ENCODE data around the gene POU2AF2. TPM values are rescaled to one million over a fixed set of nuclear protein-coding genes. Genes with fewer than 3 reads are reported as not detected.

Gene POU2AF2
- polyA plus RNA-seq, 1 donor, result 0.49 TPM

DNA sequence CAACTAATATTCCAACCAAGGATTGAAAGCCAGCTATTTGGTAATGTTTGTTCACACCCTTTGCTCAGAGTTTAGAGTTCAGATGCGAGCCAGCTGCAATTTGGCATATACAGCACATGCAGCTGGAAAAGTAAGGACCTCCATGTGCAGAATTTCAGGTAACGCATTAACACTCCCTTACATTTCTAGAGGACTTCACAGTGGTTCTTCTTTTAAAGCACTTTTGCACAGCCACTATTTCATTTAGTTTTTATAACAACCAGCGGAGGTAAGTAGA is 56.3 kb downstream of the POU2AF2 start:
- no peaks in the 10 kb centered on the region for H3K9me3 ChIP-seq (ENCODE audit: control insufficient read depth, low read depth, low read length)
- H3K27ac ChIP-seq (ENCODE audit: low read length), result no peak overlapping the region
- WGBS (ENCODE audit: insufficient coverage, low lambda C conversion rate), result 100% methylated on average over 2 of the region's 3 CpGs
- H3K4me1 ChIP-seq (ENCODE audit: control insufficient read depth, insufficient read depth, low read length), result peaks cover 31% of the 10 kb centered on the region
- no peak for DNase-seq
- H3K4me3 ChIP-seq (ENCODE audit: low read length), result no peak overlapping the region
- H3K36me3 ChIP-seq (ENCODE audit: control insufficient read depth, insufficient read depth, low read length), result no peaks in the 10 kb centered on the region
- no peaks in the 10 kb centered on the region for H3K27me3 ChIP-seq (ENCODE audit: control insufficient read depth, insufficient read depth, low read length)

- H3K27ac ChIP-seq (ENCODE audit: low read length), result no peak overlapping the region
- DNase-seq, result peak in 1 of 2 donors; percentile 64
- H3K27me3 ChIP-seq (ENCODE audit: control insufficient read depth, insufficient read depth, low read length), result no peaks in the 10 kb centered on the region
- 0% methylated on average over 1 of the region's 3 CpGs for WGBS (ENCODE audit: insufficient coverage, low lambda C conversion rate)
- no peak overlapping the region for H3K4me3 ChIP-seq (ENCODE audit: low read length)
- no peaks in the 10 kb centered on the region for H3K36me3 ChIP-seq (ENCODE audit: control insufficient read depth, insufficient read depth, low read length)
- H3K4me1 ChIP-seq (ENCODE audit: control insufficient read depth, insufficient read depth, low read length), result peaks cover 31% of the 10 kb centered on the region
- H3K9me3 ChIP-seq (ENCODE audit: control insufficient read depth, low read depth, low read length), result no peaks in the 10 kb centered on the region
Observed at GRCh38 chr11:111302298-111302697, 56.8 kb downstream of the POU2AF2 start.

DNA sequence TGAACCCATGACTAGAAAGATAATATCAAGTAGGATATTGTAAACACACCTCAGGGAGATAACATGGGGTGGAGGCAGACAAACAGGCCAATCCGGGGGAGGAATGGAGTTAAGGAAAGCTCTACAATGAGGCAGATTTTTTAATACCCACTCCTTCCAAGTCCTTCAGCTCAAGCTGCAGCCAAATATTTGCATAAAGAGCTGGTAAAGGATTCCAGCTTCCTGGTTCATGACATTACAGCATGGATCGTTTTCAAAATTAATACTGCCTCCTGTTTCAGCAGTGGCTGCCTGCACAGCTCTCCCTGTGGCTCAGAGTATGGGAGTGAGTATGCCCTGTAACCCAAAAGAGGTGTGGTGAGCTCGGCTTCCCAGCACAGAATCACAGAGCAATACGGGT is 57.9 kb downstream of the POU2AF2 start:
- H3K4me3 ChIP-seq (ENCODE audit: low read length), result no peak overlapping the region
- peak in 1 of 2 donors; percentile 71 for DNase-seq
- H3K4me1 ChIP-seq (ENCODE audit: control insufficient read depth, insufficient read depth, low read length), result peaks cover 38% of the 10 kb centered on the region
- H3K27me3 ChIP-seq (ENCODE audit: control insufficient read depth, insufficient read depth, low read length), result no peaks in the 10 kb centered on the region
- H3K9me3 ChIP-seq (ENCODE audit: control insufficient read depth, low read depth, low read length), result no peaks in the 10 kb centered on the region
- WGBS (ENCODE audit: insufficient coverage, low lambda C conversion rate), result 0% methylated on average over 1 of the region's 4 CpGs
- H3K27ac ChIP-seq (ENCODE audit: low read length), result peak overlapping the region; percentile 44
- H3K36me3 ChIP-seq (ENCODE audit: control insufficient read depth, insufficient read depth, low read length), result no peaks in the 10 kb centered on the region

DNA sequence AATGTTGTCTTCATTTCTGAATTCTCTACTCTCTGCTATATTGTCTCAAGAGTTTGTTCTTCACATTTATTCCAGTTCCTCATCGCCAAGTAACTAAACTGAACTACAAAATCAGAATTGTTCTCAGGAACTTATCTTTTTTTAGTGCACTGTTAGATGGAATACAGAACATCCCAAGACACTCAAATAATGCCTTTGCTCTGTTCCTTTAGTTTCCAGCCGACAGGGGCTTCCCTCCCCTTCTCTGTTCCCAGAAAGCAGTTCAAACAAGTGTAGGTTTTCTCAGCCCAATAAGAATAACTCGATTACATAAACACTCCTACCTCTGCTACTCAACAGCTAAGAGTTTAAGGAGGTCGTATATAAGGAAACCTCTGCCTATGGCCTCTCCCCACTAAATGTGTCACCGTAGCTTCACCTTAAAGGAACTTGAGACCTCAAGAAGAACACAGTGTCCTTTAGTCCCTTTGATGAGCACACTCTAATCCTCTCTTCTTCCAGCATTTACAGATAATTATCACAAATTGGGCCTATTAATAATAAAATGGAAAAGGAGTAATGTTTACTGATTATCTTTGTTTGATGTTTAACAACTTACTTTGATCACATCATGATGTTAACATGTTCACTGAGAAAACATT is 59.8 kb downstream of the POU2AF2 start:
- Histone ChIP-seq H3K27ac (ENCODE audit: low read length) (no peak overlapping the region), H3K36me3 (ENCODE audit: control insufficient read depth, insufficient read depth, low read length) (no peaks in the 10 kb centered on the region), H3K9me3 (ENCODE audit: control insufficient read depth, low read depth, low read length) (no peaks in the 10 kb centered on the region), H3K4me3 (ENCODE audit: low read length) (no peak overlapping the region), H3K4me1 (ENCODE audit: control insufficient read depth, insufficient read depth, low read length) (peaks cover 31% of the 10 kb centered on the region), H3K27me3 (ENCODE audit: control insufficient read depth, insufficient read depth, low read length) (no peaks in the 10 kb centered on the region)
- no peak for DNase-seq
- WGBS (ENCODE audit: insufficient coverage, low lambda C conversion rate), result 100% methylated on average over 1 of the region's 5 CpGs

GRCh38 chr11:111305876-111306275 is 60.4 kb downstream of the POU2AF2 start:
- H3K27ac ChIP-seq (ENCODE audit: low read length), result no peak overlapping the region
- no peaks in the 10 kb centered on the region for H3K9me3 ChIP-seq (ENCODE audit: control insufficient read depth, low read depth, low read length)
- no peak for DNase-seq
- peaks cover 28% of the 10 kb centered on the region for H3K4me1 ChIP-seq (ENCODE audit: control insufficient read depth, insufficient read depth, low read length)
- no peaks in the 10 kb centered on the region for H3K36me3 ChIP-seq (ENCODE audit: control insufficient read depth, insufficient read depth, low read length)
- 92% methylated on average over 2 of the region's 4 CpGs for WGBS (ENCODE audit: insufficient coverage, low lambda C conversion rate)
- no peak overlapping the region for H3K4me3 ChIP-seq (ENCODE audit: low read length)
- no peaks in the 10 kb centered on the region for H3K27me3 ChIP-seq (ENCODE audit: control insufficient read depth, insufficient read depth, low read length)

DNA sequence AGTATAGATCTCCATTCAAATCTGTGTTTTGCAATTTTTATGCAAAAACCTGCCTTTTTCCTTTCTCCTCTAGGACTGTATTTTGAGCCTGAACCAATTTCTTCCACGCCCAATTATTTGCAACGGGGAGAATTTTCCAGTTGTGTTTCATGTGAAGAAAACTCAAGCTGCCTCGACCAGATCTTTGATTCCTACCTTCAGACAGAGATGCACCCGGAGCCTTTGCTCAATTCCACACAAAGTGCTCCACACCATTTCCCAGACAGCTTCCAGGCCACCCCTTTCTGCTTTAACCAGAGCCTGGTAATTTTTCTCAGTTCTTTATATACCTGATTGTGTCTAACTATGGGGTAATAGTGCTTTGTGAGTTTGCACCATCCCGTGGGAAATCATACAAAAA is 60.8 kb downstream of the POU2AF2 start:
- no peaks in the 10 kb centered on the region for H3K27me3 ChIP-seq (ENCODE audit: control insufficient read depth, insufficient read depth, low read length)
- H3K4me3 ChIP-seq (ENCODE audit: low read length), result no peak overlapping the region
- H3K4me1 ChIP-seq (ENCODE audit: control insufficient read depth, insufficient read depth, low read length), result peaks cover 28% of the 10 kb centered on the region
- no peak for DNase-seq
- H3K27ac ChIP-seq (ENCODE audit: low read length), result no peak overlapping the region
- H3K36me3 ChIP-seq (ENCODE audit: control insufficient read depth, insufficient read depth, low read length), result no peaks in the 10 kb centered on the region
- H3K9me3 ChIP-seq (ENCODE audit: control insufficient read depth, low read depth, low read length), result no peaks in the 10 kb centered on the region
- 100% methylated on average over 1 of the region's 5 CpGs for WGBS (ENCODE audit: insufficient coverage, low lambda C conversion rate)

DNA sequence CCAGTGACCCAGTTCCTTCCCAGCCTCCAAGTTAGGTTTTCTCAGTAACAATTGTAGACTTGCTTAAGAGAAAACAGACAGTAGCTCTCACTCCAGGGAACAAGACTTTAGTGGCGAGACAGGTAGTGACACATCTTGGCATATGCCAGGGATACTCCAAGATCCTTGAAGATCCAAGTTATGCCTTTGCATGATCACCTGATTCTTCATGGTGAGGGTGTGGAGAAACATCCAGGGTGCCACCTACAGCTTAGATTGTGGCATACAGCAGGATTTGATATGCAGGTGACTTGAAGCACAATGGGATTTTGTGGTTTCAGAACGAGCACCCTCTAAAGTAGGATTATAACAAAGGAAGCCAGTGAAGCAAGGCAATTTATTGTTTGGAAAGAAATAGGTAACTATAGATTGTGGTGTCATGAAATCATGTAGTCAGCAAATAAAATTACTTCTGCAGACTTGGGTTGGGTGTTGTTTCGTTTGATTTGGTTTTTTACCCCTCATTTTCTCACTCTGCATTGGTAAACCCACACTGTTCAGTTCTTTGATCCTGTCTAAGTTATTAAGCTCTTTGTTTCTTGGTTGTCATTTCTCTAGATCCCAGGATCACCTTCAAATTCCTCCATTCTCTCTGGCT is 62.1 kb downstream of the POU2AF2 start:
- Histone ChIP-seq H3K27ac (ENCODE audit: low read length) (no peak overlapping the region), H3K9me3 (ENCODE audit: control insufficient read depth, low read depth, low read length) (no peaks in the 10 kb centered on the region)
- 100% methylated on average over 1 of the region's 3 CpGs for WGBS (ENCODE audit: insufficient coverage, low lambda C conversion rate)

GRCh38 chr11:111308140-111308539 is 62.6 kb downstream of the POU2AF2 start:
- Histone ChIP-seq H3K4me3 (ENCODE audit: low read length) (no peak overlapping the region), H3K9me3 (ENCODE audit: control insufficient read depth, low read depth, low read length) (no peaks in the 10 kb centered on the region), H3K27me3 (ENCODE audit: control insufficient read depth, insufficient read depth, low read length) (no peaks in the 10 kb centered on the region), H3K36me3 (ENCODE audit: control insufficient read depth, insufficient read depth, low read length) (no peaks in the 10 kb centered on the region), H3K4me1 (ENCODE audit: control insufficient read depth, insufficient read depth, low read length) (peaks cover 14% of the 10 kb centered on the region), H3K27ac (ENCODE audit: low read length) (no peak overlapping the region)
- WGBS (ENCODE audit: insufficient coverage, low lambda C conversion rate), result 0% methylated on average over 1 of the region's 7 CpGs
- peak; percentile 81 to 90 for DNase-seq

More for the DNA sequence above, 62.1 kb downstream of the POU2AF2 start:
- peaks cover 19% of the 10 kb centered on the region for H3K4me1 ChIP-seq (ENCODE audit: control insufficient read depth, insufficient read depth, low read length)
- H3K27me3 ChIP-seq (ENCODE audit: control insufficient read depth, insufficient read depth, low read length), result no peaks in the 10 kb centered on the region
- DNase-seq, result no peak
- H3K4me3 ChIP-seq (ENCODE audit: low read length), result no peak overlapping the region
- H3K36me3 ChIP-seq (ENCODE audit: control insufficient read depth, insufficient read depth, low read length), result no peaks in the 10 kb centered on the region

DNA sequence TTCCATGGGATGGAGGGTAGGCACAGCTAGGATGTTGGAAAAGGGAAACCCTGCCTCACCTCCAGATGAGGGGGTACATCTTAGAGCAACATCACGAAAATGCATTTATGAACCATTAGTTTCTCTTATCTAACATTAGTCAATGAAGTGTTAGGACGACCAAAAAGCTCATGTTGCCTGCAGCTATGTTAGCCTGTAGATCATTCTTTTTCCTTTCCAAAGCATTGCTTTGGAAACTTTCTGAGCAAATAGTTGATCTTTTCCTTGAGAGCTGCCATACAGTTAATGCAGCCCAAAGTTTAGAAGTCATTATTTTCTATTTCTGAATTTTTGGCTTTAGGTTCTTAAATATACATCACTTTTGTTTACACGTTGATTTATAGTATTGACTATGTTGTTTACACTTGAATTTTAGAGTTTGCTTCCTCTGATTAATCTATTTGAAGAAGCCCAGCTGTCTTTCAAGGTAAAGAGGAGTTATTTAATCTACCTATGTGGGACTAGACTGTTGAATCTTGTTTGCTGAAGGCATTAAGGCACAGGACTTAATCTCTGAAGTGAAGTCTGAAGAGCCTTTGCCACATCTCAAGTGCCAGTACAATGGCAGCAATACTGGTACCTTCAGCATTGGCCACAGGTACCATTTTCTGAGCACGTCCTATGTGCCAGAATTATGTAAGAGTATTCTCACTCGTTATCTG is 63.8 kb downstream of the POU2AF2 start:
- no peak overlapping the region for H3K4me3 ChIP-seq (ENCODE audit: low read length)
- DNase-seq, result no peak
- WGBS (ENCODE audit: insufficient coverage, low lambda C conversion rate), result 52% methylated on average over 3 of the region's 5 CpGs
- no peaks in the 10 kb centered on the region for H3K27me3 ChIP-seq (ENCODE audit: control insufficient read depth, insufficient read depth, low read length)
- no peak overlapping the region for H3K27ac ChIP-seq (ENCODE audit: low read length)
- H3K4me1 ChIP-seq (ENCODE audit: control insufficient read depth, insufficient read depth, low read length), result peaks cover 8% of the 10 kb centered on the region
- no peaks in the 10 kb centered on the region for H3K9me3 ChIP-seq (ENCODE audit: control insufficient read depth, low read depth, low read length)
- no peaks in the 10 kb centered on the region for H3K36me3 ChIP-seq (ENCODE audit: control insufficient read depth, insufficient read depth, low read length)

- no CpG with 5 or more reads among the region's 3 CpGs for WGBS (ENCODE audit: insufficient coverage, low lambda C conversion rate)
- H3K27ac ChIP-seq (ENCODE audit: low read length), result no peak overlapping the region
Observed at GRCh38 chr11:111310088-111310487, 64.6 kb downstream of the POU2AF2 start.

More at GRCh38 chr11:111310088-111310487, 64.6 kb downstream of the POU2AF2 start:
- DNase-seq, result no peak
- no peaks in the 10 kb centered on the region for H3K27me3 ChIP-seq (ENCODE audit: control insufficient read depth, insufficient read depth, low read length)
- no peak overlapping the region for H3K4me3 ChIP-seq (ENCODE audit: low read length)
- no peaks in the 10 kb centered on the region for H3K9me3 ChIP-seq (ENCODE audit: control insufficient read depth, low read depth, low read length)
- H3K4me1 ChIP-seq (ENCODE audit: control insufficient read depth, insufficient read depth, low read length), result peaks cover 8% of the 10 kb centered on the region
- H3K36me3 ChIP-seq (ENCODE audit: control insufficient read depth, insufficient read depth, low read length), result no peaks in the 10 kb centered on the region
